C4-2B (cell line): ENCODE data around the gene ATP11A.

Experiments used
- ZFX ChIP-seq: fragments of 450-650 bp; IDR thresholded peaks from 2 replicates; pipeline ENCODE4 v1.6.1; 2017
- TF ChIP-seq, protein P1 (sequence below): fragments of 450-650 bp; conservative IDR thresholded peaks from 2 replicates; pipeline ENCODE4 v1.5.1; 2017; ENCODE audit warnings: mild to moderate bottlenecking

DNA sequence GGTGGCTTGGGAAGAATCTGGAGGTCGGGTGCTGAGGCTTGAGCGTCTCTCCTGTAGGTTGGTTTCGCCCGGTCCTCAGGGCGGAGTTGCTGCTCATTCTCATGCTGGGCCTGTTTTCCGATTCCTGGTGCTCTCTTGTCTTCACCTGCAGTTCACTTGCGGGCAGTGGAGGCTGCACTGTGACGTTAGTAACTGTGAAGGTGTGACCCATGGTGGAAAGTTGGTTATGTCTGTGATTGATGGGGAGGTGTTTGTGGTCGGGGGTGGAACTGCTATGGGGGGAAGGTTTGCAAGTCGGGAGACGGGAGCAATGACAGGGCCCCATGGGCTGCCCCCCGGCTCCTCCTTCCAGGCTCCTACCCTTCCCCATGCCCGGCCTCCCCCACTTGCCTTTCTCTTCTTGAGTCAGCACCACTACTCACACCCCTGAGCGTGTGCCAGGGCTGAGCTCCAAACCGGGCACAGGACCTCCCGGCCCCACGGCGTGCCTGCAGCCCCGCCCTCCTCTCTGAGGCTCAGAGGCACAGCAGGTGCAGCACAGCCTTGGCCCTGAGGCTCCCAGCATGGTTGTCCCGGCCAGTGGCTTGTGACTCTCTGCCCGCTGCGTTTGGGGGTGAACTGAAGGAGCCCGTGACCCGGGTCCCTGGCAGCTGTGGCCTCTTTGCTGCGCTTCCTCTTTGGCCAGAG, 79.1 kb downstream of the ATP11A start:
- TF ChIP-seq, protein P1, sequence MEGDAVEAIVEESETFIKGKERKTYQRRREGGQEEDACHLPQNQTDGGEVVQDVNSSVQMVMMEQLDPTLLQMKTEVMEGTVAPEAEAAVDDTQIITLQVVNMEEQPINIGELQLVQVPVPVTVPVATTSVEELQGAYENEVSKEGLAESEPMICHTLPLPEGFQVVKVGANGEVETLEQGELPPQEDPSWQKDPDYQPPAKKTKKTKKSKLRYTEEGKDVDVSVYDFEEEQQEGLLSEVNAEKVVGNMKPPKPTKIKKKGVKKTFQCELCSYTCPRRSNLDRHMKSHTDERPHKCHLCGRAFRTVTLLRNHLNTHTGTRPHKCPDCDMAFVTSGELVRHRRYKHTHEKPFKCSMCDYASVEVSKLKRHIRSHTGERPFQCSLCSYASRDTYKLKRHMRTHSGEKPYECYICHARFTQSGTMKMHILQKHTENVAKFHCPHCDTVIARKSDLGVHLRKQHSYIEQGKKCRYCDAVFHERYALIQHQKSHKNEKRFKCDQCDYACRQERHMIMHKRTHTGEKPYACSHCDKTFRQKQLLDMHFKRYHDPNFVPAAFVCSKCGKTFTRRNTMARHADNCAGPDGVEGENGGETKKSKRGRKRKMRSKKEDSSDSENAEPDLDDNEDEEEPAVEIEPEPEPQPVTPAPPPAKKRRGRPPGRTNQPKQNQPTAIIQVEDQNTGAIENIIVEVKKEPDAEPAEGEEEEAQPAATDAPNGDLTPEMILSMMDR = no peak
- TF ChIP-seq ZFX = no peak
